Astrocyte (in vitro differentiated cells and primary cell): ENCODE results near the gene NMT1. TPM values are rescaled to one million over a fixed set of nuclear protein-coding genes. Genes with fewer than 3 reads are reported as not detected.

Source experiments
- DNase-seq: peaks from one replicate; pipeline ENCODE4 v3.0.0-alpha.2; 2010; ENCODE audit warnings: low read depth
- FAIRE-seq: peaks from 2 replicates; lab custom pipeline; 2011; peaks lifted over from hg19 to GRCh38; lab: Jason Lieb, UNC
- H2AFZ ChIP-seq: 2 replicates; pipeline ENCODE4 v1.6.0; 2012; ENCODE audit warnings: low read depth, low read length, inconsistent platforms
- H3K27ac ChIP-seq: 2 replicates; pipeline ENCODE4 v1.5.1; 2011; ENCODE audit warnings: low read depth, low read length, inconsistent platforms
- H3K27me3 ChIP-seq: 2 replicates; pipeline ENCODE4 v1.6.0; 2011; ENCODE audit warnings: low read length, inconsistent platforms; ENCODE audit not compliant: insufficient read depth
- H3K36me3 ChIP-seq: 2 replicates; pipeline ENCODE4 v1.5.1; 2011; ENCODE audit warnings: low read length, inconsistent platforms; ENCODE audit not compliant: insufficient read depth
- H3K4me1 ChIP-seq: 2 replicates; pipeline ENCODE4 v1.5.1; 2011; ENCODE audit warnings: low read length, inconsistent platforms; ENCODE audit not compliant: insufficient read depth
- H3K4me2 ChIP-seq: 2 replicates; pipeline ENCODE4 v1.6.0; 2012; ENCODE audit warnings: low read length, inconsistent platforms
- H3K4me3 ChIP-seq: 2 replicates; pipeline ENCODE4 v1.5.1; 2011; ENCODE audit warnings: low read depth, mild to moderate bottlenecking, low read length, inconsistent platforms; ENCODE audit not compliant: insufficient read depth
- H3K79me2 ChIP-seq: 2 replicates; pipeline ENCODE4 v1.6.0; 2012; ENCODE audit warnings: mild to moderate bottlenecking, low read length, inconsistent platforms; ENCODE audit not compliant: insufficient read depth
- H3K9ac ChIP-seq: 2 replicates; pipeline ENCODE4 v1.6.0; 2012; ENCODE audit warnings: mild to moderate bottlenecking, low read length, inconsistent platforms
- H3K9me3 ChIP-seq: 2 replicates; pipeline ENCODE4 v1.5.1; 2012; ENCODE audit warnings: low read depth, mild to moderate bottlenecking, low read length, inconsistent platforms; ENCODE audit not compliant: insufficient read depth
- H4K20me1 ChIP-seq: 2 replicates; pipeline ENCODE4 v1.6.0; 2012; ENCODE audit warnings: low read length, inconsistent platforms; ENCODE audit not compliant: insufficient read depth
- H3K27ac Mint-ChIP-seq: one replicate; pipeline ENCODE4 v1.8.0; 2021; ENCODE audit warnings: mild to moderate bottlenecking, mixed read lengths; ENCODE audit not compliant: unreplicated experiment
- H3K27me3 Mint-ChIP-seq: one replicate; pipeline ENCODE4 v1.8.0; 2021; ENCODE audit warnings: low read depth, mixed read lengths; ENCODE audit not compliant: unreplicated experiment
- H3K36me3 Mint-ChIP-seq: one replicate; pipeline ENCODE4 v1.8.0; 2021; ENCODE audit warnings: low read depth, mixed read lengths; ENCODE audit not compliant: unreplicated experiment
- H3K4me1 Mint-ChIP-seq: one replicate; pipeline ENCODE4 v1.8.0; 2021; ENCODE audit warnings: low read depth, mixed read lengths; ENCODE audit not compliant: unreplicated experiment
- H3K4me3 Mint-ChIP-seq: one replicate; pipeline ENCODE4 v1.8.0; 2021; ENCODE audit warnings: mild to moderate bottlenecking, moderate library complexity, mixed read lengths; ENCODE audit not compliant: unreplicated experiment
- H3K9me3 Mint-ChIP-seq: one replicate; pipeline ENCODE4 v1.8.0; 2021; ENCODE audit warnings: mild to moderate bottlenecking, mixed read lengths; ENCODE audit not compliant: unreplicated experiment
- CTCF ChIP-seq: IDR thresholded peaks from 2 replicates; pipeline ENCODE4 v1.5.1; 2011; ENCODE audit warnings: low read depth, mild to moderate bottlenecking, inconsistent platforms, low read length, moderate library complexity; ENCODE audit not compliant: insufficient read depth
- EZH2 ChIP-seq: IDR thresholded peaks from 2 replicates; pipeline ENCODE4 v1.6.1; 2012; ENCODE audit warnings: mild to moderate bottlenecking, low read length, inconsistent platforms; ENCODE audit not compliant: insufficient read depth
- total RNA-seq: library from RNA; stranded (reverse); gene quantifications from 2 replicates; pipeline ENCODE4 v1.2.1, GENCODE V29; 2021

The NMT1 gene
- total RNA-seq, 1 donor from 2014 or later, result 114 TPM

DNA sequence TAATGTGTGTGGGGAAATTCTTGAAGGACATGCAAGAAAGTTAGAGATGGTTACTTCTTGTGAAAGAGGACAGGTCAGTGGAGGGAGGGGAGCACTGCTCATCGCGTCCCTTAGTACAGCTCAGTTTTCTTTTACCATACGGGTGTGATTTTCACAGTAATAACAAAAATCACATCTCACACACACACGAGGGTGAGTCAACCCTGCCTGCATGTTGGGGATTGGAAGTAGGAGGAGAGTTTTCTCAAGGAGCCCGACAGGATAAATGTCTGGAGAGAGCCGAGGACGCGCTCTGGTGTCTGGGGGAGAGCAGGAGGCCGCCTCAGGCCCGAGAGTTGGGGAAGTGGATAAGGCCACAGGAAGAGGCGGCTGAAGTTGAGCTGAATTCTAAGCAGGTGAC is 54.8 kb downstream of the NMT1 start:
- TF ChIP-seq CTCF (no peak), EZH2 (no peak)
- no peak overlapping the region for H2AFZ ChIP-seq
- H3K4me1 ChIP-seq, result peaks cover 9% of the 10 kb centered on the region
- H3K27me3 ChIP-seq, result no peaks in the 10 kb centered on the region
- no peak for FAIRE-seq
- Mint-ChIP-seq H3K27me3 (no peaks in the 10 kb centered on the region), H3K4me3 (peak overlapping the region; percentile 47), H3K36me3 (peaks cover 13% of the 10 kb centered on the region), H3K27ac (peak overlapping the region; percentile 56), H3K9me3 (no peaks in the 10 kb centered on the region), H3K4me1 (peaks cover 8% of the 10 kb centered on the region)
- peak overlapping the region; percentile 26 for H3K4me2 ChIP-seq
- no peaks in the 10 kb centered on the region for H3K36me3 ChIP-seq
- H3K9ac ChIP-seq, result peak overlapping the region; percentile 18
- H3K9me3 ChIP-seq, result no peaks in the 10 kb centered on the region
- no peak overlapping the region for H3K27ac ChIP-seq
- H4K20me1 ChIP-seq, result no peaks in the 10 kb centered on the region
- no peaks in the 10 kb centered on the region for H3K79me2 ChIP-seq
- H3K4me3 ChIP-seq, result no peak overlapping the region
- DNase-seq, result peak; percentile 44

DNA sequence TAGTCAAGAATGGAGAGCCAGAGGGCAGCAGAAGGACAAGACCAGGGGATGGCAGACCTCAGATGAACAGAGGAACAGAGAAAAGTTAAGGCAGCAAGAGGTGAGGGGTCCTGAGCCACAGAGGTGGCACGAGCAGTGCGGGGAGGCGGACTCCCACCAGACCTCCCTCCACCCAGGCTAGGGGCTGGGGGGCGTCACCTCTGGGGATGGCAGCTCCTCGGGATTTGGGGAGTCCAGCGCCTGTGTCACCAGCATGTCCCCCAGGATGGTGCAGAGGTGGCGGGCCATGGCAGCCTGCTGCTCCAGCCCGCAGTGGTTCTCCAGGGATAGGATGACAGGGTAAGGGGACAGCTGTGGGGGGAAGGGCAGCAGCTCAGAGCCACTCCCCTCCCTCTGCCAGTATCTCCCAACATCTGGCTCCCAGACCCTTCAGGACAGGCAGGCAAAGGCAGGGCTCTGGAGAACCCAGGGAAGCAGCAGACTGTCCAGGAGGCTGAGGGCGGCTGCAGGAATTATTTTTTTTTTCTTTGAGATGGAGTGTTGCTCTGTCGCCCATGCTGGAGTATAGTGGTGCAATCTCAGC is 55.4 kb downstream of the NMT1 start:
- peaks cover 12% of the 10 kb centered on the region for H3K36me3 Mint-ChIP-seq
- no peaks in the 10 kb centered on the region for H3K9me3 ChIP-seq
- DNase-seq (no peak), FAIRE-seq (no peak)
- H3K27me3 ChIP-seq, result no peaks in the 10 kb centered on the region
- peak overlapping the region; percentile 26 for H3K4me2 ChIP-seq
- no peak overlapping the region for H3K4me3 ChIP-seq
- H3K4me3 Mint-ChIP-seq, result no peak overlapping the region
- H3K36me3 ChIP-seq, result no peaks in the 10 kb centered on the region
- no peaks in the 10 kb centered on the region for H3K9me3 Mint-ChIP-seq
- H3K27me3 Mint-ChIP-seq, result no peaks in the 10 kb centered on the region
- H3K4me1 ChIP-seq, result peaks cover 9% of the 10 kb centered on the region
- no peaks in the 10 kb centered on the region for H4K20me1 ChIP-seq
- H3K27ac ChIP-seq, result no peak overlapping the region
- H3K4me1 Mint-ChIP-seq, result peaks cover 8% of the 10 kb centered on the region
- TF ChIP-seq CTCF (no peak), EZH2 (no peak)
- no peak overlapping the region for H2AFZ ChIP-seq
- H3K27ac Mint-ChIP-seq, result peak overlapping the region; percentile 56
- peak overlapping the region; percentile 18 for H3K9ac ChIP-seq
- H3K79me2 ChIP-seq, result peaks cover 3% of the 10 kb centered on the region

DNA sequence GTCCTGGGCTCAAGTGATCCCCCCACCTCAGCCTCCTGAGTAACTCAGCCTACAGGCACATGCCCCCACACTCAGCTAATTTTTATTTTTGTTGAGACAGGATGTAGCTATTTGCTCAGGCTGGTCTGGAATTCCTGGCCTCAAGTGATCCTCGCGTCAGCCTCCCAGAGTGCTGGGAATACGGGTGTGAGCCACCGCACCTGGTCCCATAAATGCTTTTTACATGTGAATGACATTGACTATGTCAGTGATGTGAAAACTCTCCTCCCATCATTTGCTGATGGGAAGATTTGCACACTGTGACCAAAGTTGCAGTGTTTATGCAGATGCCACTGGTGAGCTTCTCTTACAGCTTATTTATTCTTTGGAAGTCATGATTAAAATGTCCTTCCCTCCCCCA is 56.2 kb downstream of the NMT1 start:
- Histone ChIP-seq H3K79me2 (peaks cover 3% of the 10 kb centered on the region), H3K27ac (no peak overlapping the region), H2AFZ (no peak overlapping the region), H3K4me1 (peaks cover 9% of the 10 kb centered on the region), H3K4me2 (no peak overlapping the region), H3K9me3 (no peaks in the 10 kb centered on the region), H3K4me3 (no peak overlapping the region), H3K9ac (no peak overlapping the region), H3K27me3 (no peaks in the 10 kb centered on the region), H3K36me3 (no peaks in the 10 kb centered on the region), H4K20me1 (no peaks in the 10 kb centered on the region)
- TF ChIP-seq CTCF, result no peak
- TF ChIP-seq EZH2, result no peak
- no peak overlapping the region for H3K4me3 Mint-ChIP-seq
- no peak for FAIRE-seq
- peak overlapping the region; percentile 34 for H3K27ac Mint-ChIP-seq
- no peaks in the 10 kb centered on the region for H3K9me3 Mint-ChIP-seq
- no peaks in the 10 kb centered on the region for H3K27me3 Mint-ChIP-seq
- H3K36me3 Mint-ChIP-seq, result peaks cover 11% of the 10 kb centered on the region
- DNase-seq, result no peak
- peaks cover 8% of the 10 kb centered on the region for H3K4me1 Mint-ChIP-seq
